K562 (cell line): Measurements from ENCODE around the gene ERGIC3. TPM values are rescaled to one million over a fixed set of nuclear protein-coding genes. Genes with fewer than 3 reads are reported as not detected.

Experiments
- ATAC-seq: fragments of 200-7000 bp; cut with Tn5 transposase; 3 replicates; pipeline ENCODE4 v1.9.1; 2020; ENCODE audit warnings: moderate library complexity
- BruUV-seq: library from RNA; stranded (reverse); fragments of 400-500 nt; replicated peaks from 2 replicates; lab custom pipeline; 2021; lab: Mats Ljungman, UMichigan
- CTCF ChIA-PET: fragments of 300-600 bp; formaldehyde crosslinking; extraction: SDS; loops from one replicate; lab custom pipeline; 2021; ENCODE audit warnings: low intra/inter-chr PET ratio; lab: Yijun Ruan, JAX
- POLR2A ChIA-PET: fragments of 300-600, 350-650 bp; sonication (Branson Sonifier 250); formaldehyde crosslinking; extraction: SDS; loops from one replicate; lab custom pipeline; 2021; ENCODE audit warnings: antibody characterized with exemption, inconsistent platforms; lab: Yijun Ruan, JAX
- DNase-seq, 4 experiments: peaks; one replicate each; pipeline versions ENCODE4 v3.0.0 to v3.0.0-alpha.2; 2011 to 2018; ENCODE audit warnings: low spot score in 3 of 4, mixed read lengths in 3 of 4; ENCODE audit errors: extremely low read depth in 1 of 4
- FAIRE-seq: peaks from 2 replicates; lab custom pipeline; 2011; peaks lifted over from hg19 to GRCh38; lab: Jason Lieb, UNC
- H2AFZ ChIP-seq: 2 replicates; pipeline ENCODE4 v1.6.0; 2011; ENCODE audit warnings: low read depth, low read length, control low read depth, inconsistent platforms
- H3K27ac ChIP-seq: fragments of 200-600 bp; 3 replicates; pipeline ENCODE4 v1.8.0; 2011; ENCODE audit warnings: low read depth, mild to moderate bottlenecking, control low read depth, inconsistent platforms, low read length, moderate library complexity, mixed read lengths; ENCODE audit errors: extremely low read depth
- H3K27me3 ChIP-seq, 2 experiments: fragments of 300-600 bp in 1 of 2; 2 replicates in 1 of 2; 3 replicates in 1 of 2; pipeline versions ENCODE4 v1.6.0 to v1.8.0; 2011; ENCODE audit warnings: inconsistent platforms in 2 of 2, low read length in 2 of 2, mild to moderate bottlenecking in 1 of 2, mixed read lengths in 1 of 2, moderate library complexity in 1 of 2; ENCODE audit not compliant: control insufficient read depth in 2 of 2, insufficient read depth in 2 of 2
- H3K36me3 ChIP-seq: fragments of 300-600 bp; 3 replicates; pipeline ENCODE4 v1.8.0; 2011; ENCODE audit warnings: mild to moderate bottlenecking, low read length, inconsistent platforms; ENCODE audit not compliant: control insufficient read depth, insufficient read depth
- H3K4me1 ChIP-seq, 2 experiments: fragments of 200-600 bp in 1 of 2; replicated peaks in 1 of 2; 2 replicates in 1 of 2; 3 replicates in 1 of 2; pipeline versions ENCODE4 v1.5.1 to v1.8.0; 2011; ENCODE audit warnings: inconsistent platforms in 2 of 2, low read length in 2 of 2, mild to moderate bottlenecking in 1 of 2, mixed read lengths in 1 of 2, moderate library complexity in 1 of 2; ENCODE audit not compliant: control insufficient read depth in 2 of 2, insufficient read depth in 2 of 2
- H3K4me2 ChIP-seq: 2 replicates; pipeline ENCODE4 v1.6.1; 2011; ENCODE audit warnings: low read length, control low read depth, inconsistent platforms, mixed read lengths; ENCODE audit not compliant: insufficient read depth
- H3K4me3 ChIP-seq: fragments of 200-600 bp; sonication (generic), shearing (Covaris generic); 2 replicates; pipeline ENCODE4 v1.5.1; 2016; ENCODE audit warnings: control low read depth, inconsistent platforms
- H3K79me2 ChIP-seq: fragments of 200-600 bp; 3 replicates; pipeline ENCODE4 v1.8.0; 2011; ENCODE audit warnings: low read length, inconsistent platforms; ENCODE audit not compliant: control insufficient read depth, insufficient read depth
- H3K9ac ChIP-seq, 2 experiments: 2 replicates each; pipeline versions ENCODE4 v1.6.0 to v1.6.1; 2011; ENCODE audit warnings: low read depth in 2 of 2, low read length in 2 of 2, control low read depth in 1 of 2, inconsistent platforms in 1 of 2, mild to moderate bottlenecking in 1 of 2, mixed read lengths in 1 of 2; ENCODE audit not compliant: insufficient read depth in 1 of 2
- H3K9me1 ChIP-seq: one replicate; pipeline ENCODE4 v1.6.0; 2011; ENCODE audit warnings: inconsistent platforms, mild to moderate bottlenecking, low read length, moderate library complexity; ENCODE audit not compliant: control insufficient read depth, insufficient read depth
- H3K9me3 ChIP-seq: replicated peaks from 2 replicates; pipeline ENCODE4 v1.5.1; 2011; ENCODE audit warnings: low read depth, low read length, inconsistent platforms; ENCODE audit not compliant: control insufficient read depth, insufficient read depth
- H4K20me1 ChIP-seq: replicated peaks from 2 replicates; pipeline ENCODE4 v1.6.1; 2011; ENCODE audit warnings: low read length, inconsistent platforms, mixed read lengths; ENCODE audit not compliant: control insufficient read depth, insufficient read depth
- BRD9 ChIP-seq: fragments of 450-650 bp; IDR thresholded peaks from 2 replicates; pipeline ENCODE4 v1.6.1; 2018; ENCODE audit warnings: low read depth; ENCODE audit not compliant: partially characterized antibody
- DLX4 ChIP-seq: fragments of 250-450 bp; sonication (Bioruptor Pico); IDR thresholded peaks from 2 replicates; pipeline ENCODE4 v1.6.1; 2021; ENCODE audit warnings: mild to moderate bottlenecking
- GTF2F1 ChIP-seq: IDR thresholded peaks from 2 replicates; pipeline ENCODE4 v1.6.1; 2011; ENCODE audit warnings: low read depth, low read length, improper control_type of control experiment
- HDAC2 ChIP-seq: fragments of 450-650 bp; IDR thresholded peaks from 2 replicates; pipeline ENCODE4 v1.6.1; 2016; ENCODE audit warnings: mild to moderate bottlenecking
- KAT2B ChIP-seq: IDR thresholded peaks from one replicate; pipeline ENCODE4 v1.6.1; 2012; ENCODE audit warnings: low read depth, mild to moderate bottlenecking, control low read depth, inconsistent platforms, low read length, moderate library complexity
- PHB ChIP-seq: fragments of 250-450 bp; sonication (Bioruptor Pico); IDR thresholded peaks from 2 replicates; pipeline ENCODE4 v1.5.0; 2021
- PURB ChIP-seq: sonication (generic); formaldehyde crosslinking; IDR thresholded peaks from 2 replicates; pipeline ENCODE4 v1.9.0; 2021; ENCODE audit warnings: low read depth, mild to moderate bottlenecking, missing genetic modification reagents
- SMARCC2 ChIP-seq: fragments of 450-650 bp; IDR thresholded peaks from 2 replicates; pipeline ENCODE4 v1.6.1; 2017; ENCODE audit warnings: antibody characterized with exemption, moderate library complexity, mild to moderate bottlenecking, low read depth
- SMC3 ChIP-seq: conservative IDR thresholded peaks from 2 replicates; pipeline ENCODE4 v1.6.1; 2011; ENCODE audit warnings: low read depth, low read length, improper control_type of control experiment; ENCODE audit not compliant: insufficient read depth
- ZNF740 ChIP-seq, 3 experiments: fragments of 200-800 bp in 1 of 3; sonication (Bioruptor generic) in 1 of 3; sonication (generic) in 1 of 3; formaldehyde crosslinking in 1 of 3; IDR thresholded peaks; 2 replicates each; pipeline versions ENCODE4 v1.6.1 to v1.8.0; 2016 to 2022; ENCODE audit warnings: mild to moderate bottlenecking in 2 of 3, missing compliant biosample characterization in 2 of 3, missing genetic modification characterization in 2 of 3, missing genetic modification reagents in 1 of 3
- WGBS: fragments of 100-300 bp; shearing (Covaris generic); methylation state at CpG from one replicate; pipeline ENCODE4 v1.1.6; 2016; ENCODE audit warnings: low coverage, mixed read lengths; ENCODE audit not compliant: insufficient coverage; ENCODE audit errors: missing lambda C conversion rate; 5-methylcytosine and 5-hydroxymethylcytosine counted together
- in situ Hi-C: fragments of 300-500 bp; cut with MboI; formaldehyde crosslinking; loops from 4 replicates; pipeline ENCODE4 v1.15.0; 2018; ENCODE audit warnings: inconsistent platforms, mixed read lengths
- intact Hi-C: fragments of 100-400 bp; cut with micrococcal nuclease; formaldehyde crosslinking; loops from 2 replicates; pipeline ENCODE4 v1.14.2; 2022
- polyA plus RNA-seq, 8 experiments: library from polyadenylated mRNA; depleted of rRNA in 4 of 8; stranded (reverse) in 5 of 8; unstranded in 3 of 8; fragments of >200 nt; fragmentation: Nextera tagmentation in 2 of 8; fragmentation: Illumina TruSeq in 1 of 8; extraction: Ambion mirVana in 2 of 8; extraction: Trizol in 1 of 8; gene quantifications; 2 replicates each; pipeline versions ENCODE4 v1.2.1 to v1.2.3, GENCODE V29; 2011 to 2014; ENCODE audit warnings: inconsistent platforms in 1 of 8, missing spikeins in 1 of 8
- total RNA-seq, 7 experiments: library from RNA; depleted of rRNA in 6 of 7; stranded (reverse); fragments of >200 nt in 6 of 7; fragmentation: Illumina TruSeq in 2 of 7; extraction: Trizol in 2 of 7; gene quantifications; 2 replicates each; pipeline versions ENCODE4 v1.2.1 to v1.2.3, GENCODE V29; 2011 to 2021; ENCODE audit warnings: low replicate concordance in 1 of 7
- TF ChIP-seq, protein P1 (sequence below): sonication (generic); formaldehyde crosslinking; IDR thresholded peaks from 2 replicates; pipeline ENCODE4 v1.8.1; 2022; ENCODE audit warnings: missing genetic modification reagents
- TF ChIP-seq, protein P2 (sequence below): fragments of 200-800 bp; sonication (Bioruptor generic); IDR thresholded peaks from 2 replicates; pipeline ENCODE4 v1.6.1; 2016; ENCODE audit warnings: missing genetic modification characterization, missing compliant biosample characterization
- TF ChIP-seq, protein P3 (sequence below): fragments of 450-650 bp; IDR thresholded peaks from 2 replicates; pipeline ENCODE4 v1.6.1; 2017; ENCODE audit warnings: mild to moderate bottlenecking, moderate library complexity

Gene ERGIC3
- total and polyA plus RNA-seq, 9 of the 15 experiments (the other 6 are each of a cell fraction or from before 2014, with no cell fraction given): 121 to 278 (median 184) TPM

- H3K9me1 ChIP-seq: no peaks in the 10 kb centered on the region
- H3K9ac ChIP-seq: no peak overlapping the region
- DNase-seq: no peak
- no peak for FAIRE-seq
- no peak for ATAC-seq
- no peak overlapping the region for H2AFZ ChIP-seq
- H3K36me3 ChIP-seq: peaks cover 76% of the 10 kb centered on the region; the same call in 2 of the 3 replicates
- BruUV-seq: no TSS peak
- 85% methylated on average over 9 of the region's 10 CpGs for WGBS
- H3K9me3 ChIP-seq: no peaks in the 10 kb centered on the region
- in situ Hi-C loops (no loop called here), intact Hi-C loops (no loop called here)
- no peaks in the 10 kb centered on the region for H3K79me2 ChIP-seq
- H3K4me1 ChIP-seq: peaks cover 0 to 4% of the 10 kb centered on the region in 2 experiments; a peak in 1 of 5 replicates
- H3K27me3 ChIP-seq: no peaks in the 10 kb centered on the region
- no peak overlapping the region for H3K4me3 ChIP-seq
- no peak overlapping the region for H3K4me2 ChIP-seq
- POLR2A ChIA-PET: interaction anchor here (0.6 to 2.1 kb wide), 8 partner anchors 7 to 152 kb away, joined by 3 to 14 read pairs (median 3); no protein-coding TSS in a partner anchor
- CTCF ChIA-PET: no interaction called here
- H4K20me1 ChIP-seq: 0 out of 2 replicates have a peak, but pooled peaks cover 8% of the 10 kb centered on the region
- no peak overlapping the region for H3K27ac ChIP-seq
- TF ChIP-seq DLX4 (CRISPR knock-in tag) (no peak), PURB (no peak), SMARCC2 (no peak), HDAC2 (no peak), ZNF740 (CRISPR knock-in tag; IDR thresholded peaks at IDR 0.05) (no peak), ZNF740 (tag; IDR thresholded peaks at IDR 0.05) (no peak), GTF2F1 (no peak), BRD9 (no peak), PHB (no peak), SMC3 (no peak), KAT2B (no peak)
- TF ChIP-seq, protein P1, sequence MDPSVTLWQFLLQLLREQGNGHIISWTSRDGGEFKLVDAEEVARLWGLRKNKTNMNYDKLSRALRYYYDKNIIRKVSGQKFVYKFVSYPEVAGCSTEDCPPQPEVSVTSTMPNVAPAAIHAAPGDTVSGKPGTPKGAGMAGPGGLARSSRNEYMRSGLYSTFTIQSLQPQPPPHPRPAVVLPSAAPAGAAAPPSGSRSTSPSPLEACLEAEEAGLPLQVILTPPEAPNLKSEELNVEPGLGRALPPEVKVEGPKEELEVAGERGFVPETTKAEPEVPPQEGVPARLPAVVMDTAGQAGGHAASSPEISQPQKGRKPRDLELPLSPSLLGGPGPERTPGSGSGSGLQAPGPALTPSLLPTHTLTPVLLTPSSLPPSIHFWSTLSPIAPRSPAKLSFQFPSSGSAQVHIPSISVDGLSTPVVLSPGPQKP (CRISPR knock-in tag): no peak
- TF ChIP-seq, protein P2, sequence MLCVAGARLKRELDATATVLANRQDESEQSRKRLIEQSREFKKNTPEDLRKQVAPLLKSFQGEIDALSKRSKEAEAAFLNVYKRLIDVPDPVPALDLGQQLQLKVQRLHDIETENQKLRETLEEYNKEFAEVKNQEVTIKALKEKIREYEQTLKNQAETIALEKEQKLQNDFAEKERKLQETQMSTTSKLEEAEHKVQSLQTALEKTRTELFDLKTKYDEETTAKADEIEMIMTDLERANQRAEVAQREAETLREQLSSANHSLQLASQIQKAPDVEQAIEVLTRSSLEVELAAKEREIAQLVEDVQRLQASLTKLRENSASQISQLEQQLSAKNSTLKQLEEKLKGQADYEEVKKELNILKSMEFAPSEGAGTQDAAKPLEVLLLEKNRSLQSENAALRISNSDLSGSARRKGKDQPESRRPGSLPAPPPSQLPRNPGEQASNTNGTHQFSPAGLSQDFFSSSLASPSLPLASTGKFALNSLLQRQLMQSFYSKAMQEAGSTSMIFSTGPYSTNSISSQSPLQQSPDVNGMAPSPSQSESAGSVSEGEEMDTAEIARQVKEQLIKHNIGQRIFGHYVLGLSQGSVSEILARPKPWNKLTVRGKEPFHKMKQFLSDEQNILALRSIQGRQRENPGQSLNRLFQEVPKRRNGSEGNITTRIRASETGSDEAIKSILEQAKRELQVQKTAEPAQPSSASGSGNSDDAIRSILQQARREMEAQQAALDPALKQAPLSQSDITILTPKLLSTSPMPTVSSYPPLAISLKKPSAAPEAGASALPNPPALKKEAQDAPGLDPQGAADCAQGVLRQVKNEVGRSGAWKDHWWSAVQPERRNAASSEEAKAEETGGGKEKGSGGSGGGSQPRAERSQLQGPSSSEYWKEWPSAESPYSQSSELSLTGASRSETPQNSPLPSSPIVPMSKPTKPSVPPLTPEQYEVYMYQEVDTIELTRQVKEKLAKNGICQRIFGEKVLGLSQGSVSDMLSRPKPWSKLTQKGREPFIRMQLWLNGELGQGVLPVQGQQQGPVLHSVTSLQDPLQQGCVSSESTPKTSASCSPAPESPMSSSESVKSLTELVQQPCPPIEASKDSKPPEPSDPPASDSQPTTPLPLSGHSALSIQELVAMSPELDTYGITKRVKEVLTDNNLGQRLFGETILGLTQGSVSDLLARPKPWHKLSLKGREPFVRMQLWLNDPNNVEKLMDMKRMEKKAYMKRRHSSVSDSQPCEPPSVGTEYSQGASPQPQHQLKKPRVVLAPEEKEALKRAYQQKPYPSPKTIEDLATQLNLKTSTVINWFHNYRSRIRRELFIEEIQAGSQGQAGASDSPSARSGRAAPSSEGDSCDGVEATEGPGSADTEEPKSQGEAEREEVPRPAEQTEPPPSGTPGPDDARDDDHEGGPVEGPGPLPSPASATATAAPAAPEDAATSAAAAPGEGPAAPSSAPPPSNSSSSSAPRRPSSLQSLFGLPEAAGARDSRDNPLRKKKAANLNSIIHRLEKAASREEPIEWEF (CRISPR knock-in tag): no peak
- TF ChIP-seq, protein P3, sequence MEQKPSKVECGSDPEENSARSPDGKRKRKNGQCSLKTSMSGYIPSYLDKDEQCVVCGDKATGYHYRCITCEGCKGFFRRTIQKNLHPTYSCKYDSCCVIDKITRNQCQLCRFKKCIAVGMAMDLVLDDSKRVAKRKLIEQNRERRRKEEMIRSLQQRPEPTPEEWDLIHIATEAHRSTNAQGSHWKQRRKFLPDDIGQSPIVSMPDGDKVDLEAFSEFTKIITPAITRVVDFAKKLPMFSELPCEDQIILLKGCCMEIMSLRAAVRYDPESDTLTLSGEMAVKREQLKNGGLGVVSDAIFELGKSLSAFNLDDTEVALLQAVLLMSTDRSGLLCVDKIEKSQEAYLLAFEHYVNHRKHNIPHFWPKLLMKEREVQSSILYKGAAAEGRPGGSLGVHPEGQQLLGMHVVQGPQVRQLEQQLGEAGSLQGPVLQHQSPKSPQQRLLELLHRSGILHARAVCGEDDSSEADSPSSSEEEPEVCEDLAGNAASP: no peak
Measured at GRCh38 chr20:35503281-35503680, 38.6 kb upstream of the ERGIC3 start.
